ENCODE data around the gene ZNF549. TPM values are rescaled to one million over a fixed set of nuclear protein-coding genes. Genes with fewer than 3 reads are reported as not detected.

The ZNF549 gene
- total and polyA plus RNA-seq, 10 of the 15 experiments (the other 5 are each of a cell fraction or from before 2014, with no cell fraction given) = 0.73 to 4.0 (median 2.3) TPM

GRCh38 chr19:57560049-57560491 is 32.9 kb downstream of the ZNF549 start (continued):
- TF ChIP-seq, protein P1, sequence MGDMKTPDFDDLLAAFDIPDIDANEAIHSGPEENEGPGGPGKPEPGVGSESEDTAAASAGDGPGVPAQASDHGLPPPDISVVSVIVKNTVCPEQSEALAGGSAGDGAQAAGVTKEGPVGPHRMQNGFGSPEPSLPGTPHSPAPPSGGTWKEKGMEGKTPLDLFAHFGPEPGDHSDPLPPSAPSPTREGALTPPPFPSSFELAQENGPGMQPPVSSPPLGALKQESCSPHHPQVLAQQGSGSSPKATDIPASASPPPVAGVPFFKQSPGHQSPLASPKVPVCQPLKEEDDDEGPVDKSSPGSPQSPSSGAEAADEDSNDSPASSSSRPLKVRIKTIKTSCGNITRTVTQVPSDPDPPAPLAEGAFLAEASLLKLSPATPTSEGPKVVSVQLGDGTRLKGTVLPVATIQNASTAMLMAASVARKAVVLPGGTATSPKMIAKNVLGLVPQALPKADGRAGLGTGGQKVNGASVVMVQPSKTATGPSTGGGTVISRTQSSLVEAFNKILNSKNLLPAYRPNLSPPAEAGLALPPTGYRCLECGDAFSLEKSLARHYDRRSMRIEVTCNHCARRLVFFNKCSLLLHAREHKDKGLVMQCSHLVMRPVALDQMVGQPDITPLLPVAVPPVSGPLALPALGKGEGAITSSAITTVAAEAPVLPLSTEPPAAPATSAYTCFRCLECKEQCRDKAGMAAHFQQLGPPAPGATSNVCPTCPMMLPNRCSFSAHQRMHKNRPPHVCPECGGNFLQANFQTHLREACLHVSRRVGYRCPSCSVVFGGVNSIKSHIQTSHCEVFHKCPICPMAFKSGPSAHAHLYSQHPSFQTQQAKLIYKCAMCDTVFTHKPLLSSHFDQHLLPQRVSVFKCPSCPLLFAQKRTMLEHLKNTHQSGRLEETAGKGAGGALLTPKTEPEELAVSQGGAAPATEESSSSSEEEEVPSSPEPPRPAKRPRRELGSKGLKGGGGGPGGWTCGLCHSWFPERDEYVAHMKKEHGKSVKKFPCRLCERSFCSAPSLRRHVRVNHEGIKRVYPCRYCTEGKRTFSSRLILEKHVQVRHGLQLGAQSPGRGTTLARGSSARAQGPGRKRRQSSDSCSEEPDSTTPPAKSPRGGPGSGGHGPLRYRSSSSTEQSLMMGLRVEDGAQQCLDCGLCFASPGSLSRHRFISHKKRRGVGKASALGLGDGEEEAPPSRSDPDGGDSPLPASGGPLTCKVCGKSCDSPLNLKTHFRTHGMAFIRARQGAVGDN (IDR thresholded peaks at IDR 0.05) = no peak
- TF ChIP-seq, protein P2, sequence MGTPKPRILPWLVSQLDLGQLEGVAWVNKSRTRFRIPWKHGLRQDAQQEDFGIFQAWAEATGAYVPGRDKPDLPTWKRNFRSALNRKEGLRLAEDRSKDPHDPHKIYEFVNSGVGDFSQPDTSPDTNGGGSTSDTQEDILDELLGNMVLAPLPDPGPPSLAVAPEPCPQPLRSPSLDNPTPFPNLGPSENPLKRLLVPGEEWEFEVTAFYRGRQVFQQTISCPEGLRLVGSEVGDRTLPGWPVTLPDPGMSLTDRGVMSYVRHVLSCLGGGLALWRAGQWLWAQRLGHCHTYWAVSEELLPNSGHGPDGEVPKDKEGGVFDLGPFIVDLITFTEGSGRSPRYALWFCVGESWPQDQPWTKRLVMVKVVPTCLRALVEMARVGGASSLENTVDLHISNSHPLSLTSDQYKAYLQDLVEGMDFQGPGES (IDR thresholded peaks at IDR 0.05) = no peak
- no peak for TF ChIP-seq RBBP5 (conservative IDR thresholded peaks at IDR 0.05)

DNA sequence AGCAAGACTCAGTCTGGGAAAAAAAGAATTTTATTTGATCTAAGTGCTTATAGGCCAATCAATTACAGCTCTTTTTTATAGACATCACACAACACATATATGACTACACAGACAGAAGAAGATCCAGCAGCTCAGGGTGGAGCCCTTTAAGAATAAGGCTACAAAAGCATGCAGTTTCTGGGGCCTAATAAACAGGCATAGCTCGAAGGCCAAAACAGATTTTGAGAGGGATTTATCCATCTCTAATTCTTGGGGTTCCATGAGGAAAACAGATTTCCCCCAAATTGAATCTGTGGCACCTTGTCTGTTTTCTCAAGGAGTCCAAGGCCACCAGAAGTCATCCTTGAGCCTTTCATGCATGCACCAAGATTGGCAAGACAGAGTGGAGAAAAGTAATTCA is 36.4 kb downstream of the ZNF549 start:
- Histone ChIP-seq H3K36me3 (ENCODE audit: control insufficient read depth in 2 of 2, insufficient read depth in 2 of 2, low read length in 1 of 2) (no peaks in the 10 kb centered on the region), H3K9me3 (replicated peaks; ENCODE audit: control insufficient read depth, insufficient read depth, low read length) (peaks cover 25% of the 10 kb centered on the region; the same call in 2 of the 3 replicates), H3K4me1 (ENCODE audit: control insufficient read depth, insufficient read depth, low read length) (no peaks in the 10 kb centered on the region), H3K4me3 (no peak overlapping the region), H4K20me1 (ENCODE audit: control insufficient read depth, insufficient read depth) (no peaks in the 10 kb centered on the region), H3K79me2 (ENCODE audit: control insufficient read depth, insufficient read depth, low read length) (peaks cover 10% of the 10 kb centered on the region), H3K9ac (ENCODE audit: control insufficient read depth, insufficient read depth, low read length) (no peak overlapping the region), H2AFZ (ENCODE audit: control insufficient read depth, low read depth, low read length) (no peak overlapping the region), H3K4me2 (ENCODE audit: control insufficient read depth, insufficient read depth) (no peak overlapping the region), H3K27me3 (replicated peaks in 1 of 2; ENCODE audit: control insufficient read depth in 2 of 2, insufficient read depth in 2 of 2, low read length in 1 of 2) (no peaks in the 10 kb centered on the region), H3K27ac (ENCODE audit: control insufficient read depth, insufficient read depth) (no peak overlapping the region)
- ChIA-PET RAD21 (ENCODE audit: unreplicated experiment) (no interaction called here), POLR2A (no interaction called here), CTCF (no interaction called here), SMC1A (ENCODE audit: uncharacterized antibody, unreplicated experiment) (no interaction called here)
- in situ Hi-C loops (cut with MboI) = no loop called here
- no peak for ATAC-seq
- no peak for DNase-seq (ENCODE audit: low read depth, low spot score)
- intact Hi-C loops (cut with micrococcal nuclease; ENCODE audit: unreplicated experiment) = no loop called here
- 0% methylated on average over 1 of the region's 1 CpG for WGBS (ENCODE audit: insufficient coverage, insufficient replicate concordance, low lambda C conversion rate, missing lambda C conversion rate)
- TF ChIP-seq YY1 (IDR thresholded peaks at IDR 0.05; ENCODE audit: low read depth, low read length) (no peak), POLR2A (IDR thresholded peaks at IDR 0.05; ENCODE audit: low read depth, low read length) (no peak), BCL11A (IDR thresholded peaks at IDR 0.05; ENCODE audit: low read depth, low read length) (no peak), EZH2 (IDR thresholded peaks at IDR 0.05; ENCODE audit: borderline replicate concordance, control insufficient read depth, low read depth, low read length) (no peak), BACH1 (IDR thresholded peaks at IDR 0.05; ENCODE audit: borderline replicate concordance) (no peak), IKZF1 (conservative IDR thresholded peaks at IDR 0.05) (no peak), KDM1A (IDR thresholded peaks at IDR 0.05; ENCODE audit: borderline replicate concordance) (no peak), PAX5 (IDR thresholded peaks at IDR 0.05; ENCODE audit: borderline replicate concordance, low read depth, low read length) (no peak), IKZF2 (IDR thresholded peaks at IDR 0.05) (no peak)
- TF ChIP-seq, protein P3, sequence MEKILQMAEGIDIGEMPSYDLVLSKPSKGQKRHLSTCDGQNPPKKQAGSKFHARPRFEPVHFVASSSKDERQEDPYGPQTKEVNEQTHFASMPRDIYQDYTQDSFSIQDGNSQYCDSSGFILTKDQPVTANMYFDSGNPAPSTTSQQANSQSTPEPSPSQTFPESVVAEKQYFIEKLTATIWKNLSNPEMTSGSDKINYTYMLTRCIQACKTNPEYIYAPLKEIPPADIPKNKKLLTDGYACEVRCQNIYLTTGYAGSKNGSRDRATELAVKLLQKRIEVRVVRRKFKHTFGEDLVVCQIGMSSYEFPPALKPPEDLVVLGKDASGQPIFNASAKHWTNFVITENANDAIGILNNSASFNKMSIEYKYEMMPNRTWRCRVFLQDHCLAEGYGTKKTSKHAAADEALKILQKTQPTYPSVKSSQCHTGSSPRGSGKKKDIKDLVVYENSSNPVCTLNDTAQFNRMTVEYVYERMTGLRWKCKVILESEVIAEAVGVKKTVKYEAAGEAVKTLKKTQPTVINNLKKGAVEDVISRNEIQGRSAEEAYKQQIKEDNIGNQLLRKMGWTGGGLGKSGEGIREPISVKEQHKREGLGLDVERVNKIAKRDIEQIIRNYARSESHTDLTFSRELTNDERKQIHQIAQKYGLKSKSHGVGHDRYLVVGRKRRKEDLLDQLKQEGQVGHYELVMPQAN (conservative IDR thresholded peaks at IDR 0.05) = no peak
- BruUV-seq (replicated peaks) = no TSS peak
- no peak for FAIRE-seq

Measured in GM12878 (cell line).